Measurements from ENCODE around the gene RPL26. TPM values are rescaled to one million over a fixed set of nuclear protein-coding genes. Genes with fewer than 3 reads are reported as not detected.

The RPL26 gene
- total RNA-seq, 1 donor, result 6,665 TPM

DNA sequence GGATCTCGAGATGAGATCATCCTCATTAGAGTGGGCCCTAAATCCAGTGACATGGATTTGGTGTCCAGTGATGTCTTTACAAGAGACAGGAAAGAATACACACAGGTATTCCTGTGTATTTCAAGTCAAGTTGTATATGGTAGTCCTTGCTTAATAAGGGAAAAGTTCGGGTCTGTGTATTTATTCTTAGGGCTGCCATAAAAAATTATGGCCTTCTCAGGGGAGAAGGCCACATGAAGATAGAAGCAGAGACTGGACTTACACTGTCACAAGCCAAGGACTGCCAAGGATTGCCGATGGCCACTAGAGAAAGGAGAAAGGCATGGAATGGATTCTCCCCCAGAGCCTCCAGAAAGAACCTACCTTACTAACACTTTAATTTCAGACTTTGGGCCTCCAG lies 14.8 kb downstream of the RPL26 start:
- no peak for DNase-seq (ENCODE audit: low read depth)
- TF ChIP-seq, protein P1, sequence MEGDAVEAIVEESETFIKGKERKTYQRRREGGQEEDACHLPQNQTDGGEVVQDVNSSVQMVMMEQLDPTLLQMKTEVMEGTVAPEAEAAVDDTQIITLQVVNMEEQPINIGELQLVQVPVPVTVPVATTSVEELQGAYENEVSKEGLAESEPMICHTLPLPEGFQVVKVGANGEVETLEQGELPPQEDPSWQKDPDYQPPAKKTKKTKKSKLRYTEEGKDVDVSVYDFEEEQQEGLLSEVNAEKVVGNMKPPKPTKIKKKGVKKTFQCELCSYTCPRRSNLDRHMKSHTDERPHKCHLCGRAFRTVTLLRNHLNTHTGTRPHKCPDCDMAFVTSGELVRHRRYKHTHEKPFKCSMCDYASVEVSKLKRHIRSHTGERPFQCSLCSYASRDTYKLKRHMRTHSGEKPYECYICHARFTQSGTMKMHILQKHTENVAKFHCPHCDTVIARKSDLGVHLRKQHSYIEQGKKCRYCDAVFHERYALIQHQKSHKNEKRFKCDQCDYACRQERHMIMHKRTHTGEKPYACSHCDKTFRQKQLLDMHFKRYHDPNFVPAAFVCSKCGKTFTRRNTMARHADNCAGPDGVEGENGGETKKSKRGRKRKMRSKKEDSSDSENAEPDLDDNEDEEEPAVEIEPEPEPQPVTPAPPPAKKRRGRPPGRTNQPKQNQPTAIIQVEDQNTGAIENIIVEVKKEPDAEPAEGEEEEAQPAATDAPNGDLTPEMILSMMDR (IDR thresholded peaks at IDR 0.05; ENCODE audit: insufficient read depth, low read length), result no peak

GRCh38 chr17:8366231-8366630 lies 16.8 kb downstream of the RPL26 start:
- TF ChIP-seq, protein P1 (IDR thresholded peaks at IDR 0.05; ENCODE audit: insufficient read depth, low read length), result no peak
- no peak overlapping the region for H3K4me3 ChIP-seq (ENCODE audit: low read depth, low read length)
- DNase-seq (ENCODE audit: low read depth), result peak; percentile 92

More for the DNA sequence above, 14.8 kb downstream of the RPL26 start:
- H3K4me3 ChIP-seq (ENCODE audit: low read depth, low read length), result no peak overlapping the region

GRCh38 chr17:8365143-8365542 lies 17.9 kb downstream of the RPL26 start:
- TF ChIP-seq, protein P1 (IDR thresholded peaks at IDR 0.05; ENCODE audit: insufficient read depth, low read length), result no peak
- DNase-seq (ENCODE audit: low read depth), result peak; percentile 44

DNA sequence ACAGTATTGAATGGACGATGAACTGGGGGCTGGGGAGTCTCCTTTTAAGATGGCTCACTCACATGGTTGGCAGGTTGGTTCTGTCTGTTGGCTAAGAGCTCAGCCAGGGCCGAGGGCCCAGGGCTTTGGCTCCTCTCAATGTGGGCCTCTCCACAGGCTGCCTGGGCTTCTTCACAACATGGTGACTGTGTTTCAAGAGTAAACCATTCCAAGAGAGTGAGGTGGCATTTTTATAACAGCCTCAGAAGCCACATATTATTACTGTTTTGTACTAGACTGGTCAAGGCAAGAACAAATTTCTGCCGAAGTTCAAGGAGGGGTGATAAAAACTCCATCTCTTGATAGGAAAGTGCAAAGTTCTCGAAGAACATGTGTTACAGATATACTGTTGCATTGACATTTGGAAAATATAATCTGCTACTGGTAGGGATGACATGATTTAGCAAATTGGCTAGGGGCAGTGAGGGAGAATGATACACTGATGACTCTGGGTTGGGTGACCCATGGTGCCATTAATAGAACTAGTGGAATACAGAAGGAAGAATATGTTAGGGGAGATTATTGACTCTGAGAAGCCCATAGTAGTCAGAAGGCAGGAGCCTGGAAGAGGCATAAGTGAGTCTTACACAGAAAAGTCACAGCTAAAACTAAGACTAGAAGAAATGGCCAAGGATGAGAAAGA lies 20.2 kb downstream of the RPL26 start:
- peak; percentile 50 for DNase-seq (ENCODE audit: low read depth)
- no peak overlapping the region for H3K4me3 ChIP-seq (ENCODE audit: low read depth, low read length)
- TF ChIP-seq, protein P1 (IDR thresholded peaks at IDR 0.05; ENCODE audit: insufficient read depth, low read length), result no peak

More at GRCh38 chr17:8365143-8365542, 17.9 kb downstream of the RPL26 start:
- H3K4me3 ChIP-seq (ENCODE audit: low read depth, low read length), result no peak overlapping the region

DNA sequence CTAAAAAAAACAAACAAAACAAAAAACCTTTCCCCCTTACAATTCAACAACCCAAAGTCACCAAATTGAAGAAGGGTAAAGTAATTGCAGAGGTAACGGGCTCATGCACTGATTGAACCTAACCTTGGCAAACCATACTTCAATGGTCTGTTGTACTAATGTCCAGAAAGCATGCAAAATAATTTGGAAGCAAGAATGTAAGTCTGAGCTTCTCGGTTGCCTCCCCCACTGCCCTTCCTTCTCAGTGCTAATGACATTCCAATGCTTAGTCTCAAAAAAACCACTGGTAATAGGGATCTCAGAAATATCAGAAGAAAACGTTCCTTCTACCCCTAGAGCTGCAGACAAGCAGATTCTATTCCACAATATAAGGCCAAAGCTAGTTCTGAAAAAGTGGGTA lies 22.2 kb downstream of the RPL26 start:
- no peak for DNase-seq (ENCODE audit: low read depth)
- no peak overlapping the region for H3K4me3 ChIP-seq (ENCODE audit: low read depth, low read length)
- TF ChIP-seq, protein P1 (IDR thresholded peaks at IDR 0.05; ENCODE audit: insufficient read depth, low read length), result no peak

DNA sequence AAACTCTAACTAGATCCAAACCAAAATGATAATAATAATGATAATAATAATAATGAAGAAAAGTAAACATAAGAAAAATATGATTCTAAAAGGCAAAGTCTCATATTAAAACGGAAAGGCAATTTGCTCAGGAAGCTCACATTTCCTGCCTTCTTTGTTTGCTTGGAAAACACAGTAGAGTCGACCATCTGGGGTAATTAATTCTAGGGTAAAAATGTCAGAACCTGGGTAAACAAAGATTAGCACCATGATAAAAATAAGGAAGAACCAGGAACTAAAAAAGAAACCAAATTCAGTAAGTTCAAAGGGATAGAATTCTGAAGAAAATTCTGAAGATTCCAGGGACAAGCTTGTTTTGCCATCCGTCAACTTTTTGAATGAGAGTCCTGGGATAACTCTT lies 22.7 kb downstream of the RPL26 start:
- DNase-seq (ENCODE audit: low read depth), result no peak
- H3K4me3 ChIP-seq (ENCODE audit: low read depth, low read length), result no peak overlapping the region
- TF ChIP-seq, protein P1 (IDR thresholded peaks at IDR 0.05; ENCODE audit: insufficient read depth, low read length), result no peak

DNA sequence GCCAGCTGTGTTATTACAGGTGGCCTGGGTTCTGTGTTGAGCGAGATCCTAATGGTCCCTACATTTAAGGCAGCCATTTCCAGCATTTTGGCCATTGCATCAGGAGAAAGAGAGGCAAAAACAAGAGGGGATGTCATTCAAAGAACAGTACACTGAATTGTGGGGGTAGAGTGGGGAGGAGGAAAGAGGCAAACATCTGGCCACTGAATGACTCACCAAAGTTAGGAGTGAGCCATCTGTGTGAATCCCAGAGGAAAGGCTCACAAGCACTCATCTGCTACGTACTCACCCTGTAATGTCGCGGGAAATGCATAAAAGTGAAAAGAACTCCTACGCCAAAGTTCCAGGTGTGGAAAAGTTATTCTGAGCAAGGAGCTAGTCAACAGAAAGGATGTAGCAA lies 23.2 kb downstream of the RPL26 start:
- H3K4me3 ChIP-seq (ENCODE audit: low read depth, low read length), result no peak overlapping the region
- TF ChIP-seq, protein P1 (IDR thresholded peaks at IDR 0.05; ENCODE audit: insufficient read depth, low read length), result no peak
- peak; percentile 81 for DNase-seq (ENCODE audit: low read depth)

Measured in fibroblast of the aortic adventitia (primary cell).